Stimulated activated CD4-positive, alpha-beta T cell treated with anti-CD3 and anti-CD28 coated beads, Interleukin-1b, Interleukin-23, amount 100 ng/mL, for 24 hours (primary cell): Measurements from ENCODE around the gene NR2C2AP.

Source experiments
- DNase-seq, 4 experiments: peaks; one replicate each; pipeline ENCODE4 v3.0.0-alpha.2; 2020; ENCODE audit warnings: low read depth in 4 of 4, low spot score in 1 of 4

NR2C2AP gene

GRCh38 chr19:19152668-19153384 is 50.4 kb downstream of the NR2C2AP start:
- no peak for DNase-seq

GRCh38 chr19:19151418-19151817 is 51.8 kb downstream of the NR2C2AP start:
- no peak for DNase-seq
